CD4-positive, alpha-beta T cell treated with Interleukin-6 at 100 ng/mL for 8 hours (primary cell): ENCODE results near the gene DICER1.
"Not testable (repeated sequence)": the region's sequence is repeated elsewhere in the genome, so short reads cannot be mapped to it uniquely, and the experiment has no call there.

ENCODE experiments used
- DNase-seq: peaks from one replicate; pipeline ENCODE4 v3.0.0-alpha.2; 2020; ENCODE audit warnings: mixed read lengths, low spot score

DICER1 gene, protein sequence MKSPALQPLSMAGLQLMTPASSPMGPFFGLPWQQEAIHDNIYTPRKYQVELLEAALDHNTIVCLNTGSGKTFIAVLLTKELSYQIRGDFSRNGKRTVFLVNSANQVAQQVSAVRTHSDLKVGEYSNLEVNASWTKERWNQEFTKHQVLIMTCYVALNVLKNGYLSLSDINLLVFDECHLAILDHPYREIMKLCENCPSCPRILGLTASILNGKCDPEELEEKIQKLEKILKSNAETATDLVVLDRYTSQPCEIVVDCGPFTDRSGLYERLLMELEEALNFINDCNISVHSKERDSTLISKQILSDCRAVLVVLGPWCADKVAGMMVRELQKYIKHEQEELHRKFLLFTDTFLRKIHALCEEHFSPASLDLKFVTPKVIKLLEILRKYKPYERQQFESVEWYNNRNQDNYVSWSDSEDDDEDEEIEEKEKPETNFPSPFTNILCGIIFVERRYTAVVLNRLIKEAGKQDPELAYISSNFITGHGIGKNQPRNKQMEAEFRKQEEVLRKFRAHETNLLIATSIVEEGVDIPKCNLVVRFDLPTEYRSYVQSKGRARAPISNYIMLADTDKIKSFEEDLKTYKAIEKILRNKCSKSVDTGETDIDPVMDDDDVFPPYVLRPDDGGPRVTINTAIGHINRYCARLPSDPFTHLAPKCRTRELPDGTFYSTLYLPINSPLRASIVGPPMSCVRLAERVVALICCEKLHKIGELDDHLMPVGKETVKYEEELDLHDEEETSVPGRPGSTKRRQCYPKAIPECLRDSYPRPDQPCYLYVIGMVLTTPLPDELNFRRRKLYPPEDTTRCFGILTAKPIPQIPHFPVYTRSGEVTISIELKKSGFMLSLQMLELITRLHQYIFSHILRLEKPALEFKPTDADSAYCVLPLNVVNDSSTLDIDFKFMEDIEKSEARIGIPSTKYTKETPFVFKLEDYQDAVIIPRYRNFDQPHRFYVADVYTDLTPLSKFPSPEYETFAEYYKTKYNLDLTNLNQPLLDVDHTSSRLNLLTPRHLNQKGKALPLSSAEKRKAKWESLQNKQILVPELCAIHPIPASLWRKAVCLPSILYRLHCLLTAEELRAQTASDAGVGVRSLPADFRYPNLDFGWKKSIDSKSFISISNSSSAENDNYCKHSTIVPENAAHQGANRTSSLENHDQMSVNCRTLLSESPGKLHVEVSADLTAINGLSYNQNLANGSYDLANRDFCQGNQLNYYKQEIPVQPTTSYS (N-terminal part only)

GRCh38 chr14:95157327-95158189 lies at the start of gene DICER1:
DICER1 (minus strand) TSS chr14:95157529; CDS start chr14:95133458, 24,071 bp downstream.
- DNase-seq: peak; percentile 90

DNA sequence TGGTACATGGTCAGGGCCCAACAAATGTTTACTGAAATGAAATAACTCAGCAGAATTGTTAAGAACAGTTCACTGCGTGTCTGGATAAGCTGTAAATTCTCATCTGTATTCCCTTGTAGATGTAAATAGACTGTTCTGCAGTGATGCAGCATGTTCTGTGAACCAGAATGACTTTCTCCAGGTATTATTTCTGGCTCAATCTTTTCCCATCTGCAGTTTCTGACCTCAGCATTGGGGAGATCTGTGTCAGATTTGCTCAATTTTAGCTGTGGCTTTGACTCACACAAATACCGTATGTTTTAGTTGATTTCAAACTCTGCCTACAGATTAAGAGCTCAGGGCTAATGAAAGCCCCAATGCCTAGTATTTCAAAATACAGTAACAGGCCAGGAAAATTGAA lies 49.2 kb upstream of the DICER1 start:
- no peak for DNase-seq

- no peak for DNase-seq
Observed at GRCh38 chr14:95204705-95205104, 47.4 kb upstream of the DICER1 start.

GRCh38 chr14:95201745-95202144 lies 44.4 kb upstream of the DICER1 start:
- not testable (repeated sequence) for DNase-seq

DNA sequence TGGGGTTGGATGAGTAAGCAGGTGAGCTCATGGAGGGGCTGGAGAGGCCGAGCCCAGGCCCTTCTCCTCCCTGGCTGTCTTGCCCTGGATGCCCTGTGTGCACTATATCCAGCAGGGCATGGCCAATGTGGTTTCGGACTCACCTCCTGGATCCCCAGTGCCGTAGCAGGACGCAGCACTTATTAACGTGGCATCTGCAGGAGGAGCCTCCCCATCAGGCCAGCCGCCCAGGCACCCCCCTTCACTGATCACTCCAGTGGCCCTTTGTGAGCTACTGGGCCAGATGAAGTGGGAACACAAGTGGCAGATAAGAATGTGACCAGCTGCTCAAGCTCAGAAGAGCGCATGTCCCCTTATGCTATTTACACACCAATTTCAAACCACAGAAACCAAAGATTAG lies 43.1 kb upstream of the DICER1 start:
- no peak for DNase-seq

- no peak for DNase-seq
Observed at GRCh38 chr14:95199298-95199983, 42.1 kb upstream of the DICER1 start.

- DNase-seq: no peak
Observed at GRCh38 chr14:95198320-95198719, 41.0 kb upstream of the DICER1 start.

DNA sequence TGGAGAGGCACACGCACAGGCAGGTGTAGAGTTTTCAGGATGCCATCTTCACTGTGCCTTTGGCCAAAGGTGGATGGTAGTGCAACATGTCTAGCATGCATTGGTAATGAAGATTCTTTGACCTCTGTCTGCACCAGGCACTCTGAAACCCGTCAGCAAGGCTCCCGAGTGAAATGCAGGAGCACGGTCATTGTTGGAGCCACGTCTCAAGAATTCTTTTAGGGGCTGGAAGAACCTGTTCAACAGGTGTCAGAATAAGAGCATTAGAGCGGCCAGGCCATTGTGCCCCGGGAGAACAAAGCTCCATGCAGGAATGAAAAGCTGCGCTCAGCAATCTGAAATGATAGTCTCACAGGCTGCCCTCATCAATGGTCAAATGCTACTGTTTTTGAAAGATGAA lies 40.2 kb upstream of the DICER1 start:
- no peak for DNase-seq

DNA sequence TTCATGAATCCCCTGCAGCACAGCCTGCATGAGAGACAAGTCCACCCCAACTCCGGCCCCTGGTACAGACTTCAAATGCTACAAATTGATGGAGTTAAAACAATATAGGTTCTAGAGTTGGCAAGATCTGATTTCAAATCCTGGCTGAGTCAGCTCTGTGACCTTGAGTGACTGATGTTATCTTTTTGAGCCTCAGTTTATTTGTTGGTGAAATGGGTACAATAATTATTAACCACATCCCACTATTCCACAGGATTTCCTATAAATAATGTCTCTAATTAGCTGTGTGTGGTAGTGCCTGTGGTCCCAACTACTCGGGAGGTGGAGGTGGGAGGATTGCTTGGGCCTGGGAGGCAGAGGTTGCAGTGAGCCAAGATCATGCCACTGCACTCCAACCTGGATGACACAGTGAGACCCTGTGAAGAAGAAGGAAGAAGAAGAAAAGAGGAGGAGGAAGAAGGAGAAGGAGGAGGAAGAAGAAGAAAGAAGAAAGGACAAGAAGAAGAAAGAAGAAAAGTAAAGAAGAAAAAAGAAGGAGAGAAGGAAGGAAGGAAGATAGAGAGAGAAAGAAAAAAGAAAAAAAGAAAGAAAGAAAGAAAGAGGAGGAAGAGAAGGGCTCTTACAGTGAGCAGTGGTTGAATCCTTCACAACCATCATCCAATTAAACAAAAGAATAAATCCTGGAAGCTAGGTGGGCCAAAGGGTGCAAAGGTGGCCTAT lies 39.7 kb upstream of the DICER1 start:
- DNase-seq: no peak

GRCh38 chr14:95196268-95196667 lies 38.9 kb upstream of the DICER1 start:
- DNase-seq: no peak

GRCh38 chr14:95195031-95195430 lies 37.7 kb upstream of the DICER1 start:
- no peak for DNase-seq

DNA sequence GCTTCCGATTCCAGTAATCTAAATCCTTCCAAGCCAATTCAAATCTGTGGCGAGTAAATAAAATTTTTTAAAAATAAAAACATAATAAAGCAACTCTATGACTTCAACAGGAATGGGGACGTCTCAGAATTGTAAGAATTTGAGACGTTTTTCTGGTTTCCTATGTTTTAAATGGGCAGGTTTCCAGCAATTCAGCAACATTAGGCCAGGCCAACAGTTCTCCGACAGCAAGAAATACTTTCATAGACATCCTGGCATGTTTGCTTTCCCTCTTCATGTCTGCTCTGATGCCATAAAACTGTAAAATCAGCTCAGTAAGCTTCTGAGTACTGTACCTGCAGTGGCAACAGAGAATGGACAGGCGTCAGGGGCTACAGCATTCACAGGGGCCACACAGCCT lies 35.8 kb upstream of the DICER1 start:
- no peak for DNase-seq

- DNase-seq: no peak
Observed at GRCh38 chr14:95192311-95192710, 35.0 kb upstream of the DICER1 start.

- no peak for DNase-seq
Observed at GRCh38 chr14:95191445-95192199, 34.3 kb upstream of the DICER1 start.

DNA sequence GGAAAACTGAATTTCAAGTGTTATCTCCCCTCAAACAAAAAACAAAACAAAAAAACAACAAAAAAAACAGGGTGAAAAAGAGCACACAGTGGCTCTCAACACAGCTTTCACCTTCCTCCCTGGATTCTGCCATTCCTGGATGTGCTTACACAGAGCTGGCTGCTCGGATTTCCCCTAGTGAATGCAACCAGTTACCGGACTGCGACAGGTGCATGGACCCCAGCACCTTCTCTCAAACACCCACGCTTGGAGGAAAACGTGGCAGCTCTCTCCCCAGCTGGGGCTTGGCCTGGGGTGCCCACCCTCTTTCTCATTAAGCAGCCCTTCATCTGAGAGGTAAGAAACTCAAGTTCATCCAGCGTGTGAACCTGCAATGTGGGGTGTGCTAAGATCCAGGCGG lies 33.5 kb upstream of the DICER1 start:
- no peak for DNase-seq

- no peak for DNase-seq
Observed at GRCh38 chr14:95190346-95190840, 33.1 kb upstream of the DICER1 start.

DNA sequence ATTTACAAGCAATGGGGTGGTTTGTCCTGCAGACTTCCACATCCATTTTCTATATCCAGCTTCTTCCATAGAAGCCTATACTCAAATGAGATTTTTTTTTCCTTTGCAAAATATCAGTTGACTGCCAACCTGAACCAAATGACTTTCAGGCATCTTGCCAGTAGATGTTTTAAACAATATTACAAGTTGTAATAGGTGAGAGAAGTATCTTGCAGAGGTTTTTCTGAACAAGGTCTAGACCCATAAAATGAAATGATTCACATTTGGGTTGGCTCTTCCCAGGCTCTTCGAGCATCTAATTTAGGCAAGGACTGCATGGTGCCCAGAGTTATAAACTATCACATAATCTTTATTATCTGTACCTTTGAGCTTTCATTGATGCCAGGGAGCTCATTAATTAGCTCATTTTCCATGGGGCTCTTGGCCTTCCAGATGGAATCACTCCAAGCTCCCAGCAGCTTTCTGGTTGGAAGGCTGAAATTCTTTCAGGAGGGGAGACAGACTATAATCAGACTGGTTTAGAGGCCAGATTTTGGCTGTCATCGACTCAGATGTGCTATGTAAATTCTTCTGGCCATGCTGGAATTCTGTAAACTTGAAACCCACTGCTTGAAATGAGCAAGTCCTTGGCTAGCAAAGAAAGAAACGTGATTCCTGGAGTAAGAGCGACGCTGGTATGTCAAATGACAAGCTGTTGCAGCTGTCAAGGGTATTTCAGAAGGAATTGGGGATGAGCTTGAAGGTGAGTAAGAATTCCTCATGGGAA lies 32.2 kb upstream of the DICER1 start:
- DNase-seq: no peak

GRCh38 chr14:95188380-95188779 lies 31.1 kb upstream of the DICER1 start:
- no peak for DNase-seq
